GM12874 (cell line): ENCODE results near the gene ZBTB43.

Source experiments
- CTCF ChIP-seq: IDR thresholded peaks from 2 replicates; pipeline ENCODE4 v1.5.1; 2011; ENCODE audit warnings: low read depth, mild to moderate bottlenecking, control low read depth, low read length, moderate library complexity; ENCODE audit not compliant: insufficient read depth

The ZBTB43 gene

DNA sequence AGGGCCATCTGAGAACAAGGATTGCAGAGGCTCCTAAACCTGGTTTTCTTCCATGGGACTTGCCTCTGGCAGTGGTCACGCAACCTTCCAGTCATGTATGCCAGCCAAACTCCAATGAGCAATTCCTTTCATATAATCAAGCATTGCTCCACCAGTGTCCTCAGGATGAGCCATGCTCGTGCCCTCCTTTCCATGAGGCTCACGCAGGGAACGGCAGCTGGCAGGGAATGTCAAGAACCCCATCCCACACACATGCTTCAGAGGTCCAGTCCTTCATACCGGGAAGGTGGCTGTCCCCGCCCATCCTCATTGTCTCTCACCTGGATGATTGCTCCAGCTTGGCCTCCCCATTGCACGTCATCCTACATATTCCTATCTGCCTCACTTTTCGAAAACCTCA, 42.2 kb downstream of the ZBTB43 start:
- TF ChIP-seq CTCF = no peak

DNA sequence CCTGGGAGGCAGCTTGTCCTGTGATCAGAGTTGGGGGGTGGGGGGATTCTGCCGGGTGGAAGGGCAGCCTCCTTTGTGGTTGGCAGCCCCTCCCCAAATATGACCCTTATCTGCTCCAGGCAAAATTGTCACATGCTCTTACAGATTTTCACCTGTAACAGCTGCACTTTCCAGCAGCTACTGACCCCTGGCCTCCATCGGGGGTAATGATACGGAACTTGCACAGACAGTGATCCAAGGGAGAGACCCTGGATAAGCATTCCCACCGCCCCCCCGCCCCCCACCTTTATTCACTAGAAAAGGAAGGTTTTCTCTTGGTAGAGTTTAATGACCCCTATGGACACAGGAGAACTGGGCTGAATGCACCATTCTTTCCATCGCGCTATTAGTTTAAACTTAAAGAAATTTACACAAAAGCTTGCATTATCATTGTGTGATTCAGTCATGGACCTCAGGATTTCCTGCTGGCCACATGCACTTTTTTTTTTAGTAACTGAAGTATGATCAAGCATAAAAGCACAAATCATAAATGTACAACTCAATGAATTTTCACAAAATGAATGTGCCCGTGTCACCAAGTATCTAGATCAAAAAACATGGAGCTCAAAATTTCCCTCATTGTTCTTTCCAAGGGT, 44.9 kb downstream of the ZBTB43 start:
- TF ChIP-seq CTCF = no peak

- TF ChIP-seq CTCF = no peak
Observed at GRCh38 chr9:126851286-126851880, 46.5 kb downstream of the ZBTB43 start.

DNA sequence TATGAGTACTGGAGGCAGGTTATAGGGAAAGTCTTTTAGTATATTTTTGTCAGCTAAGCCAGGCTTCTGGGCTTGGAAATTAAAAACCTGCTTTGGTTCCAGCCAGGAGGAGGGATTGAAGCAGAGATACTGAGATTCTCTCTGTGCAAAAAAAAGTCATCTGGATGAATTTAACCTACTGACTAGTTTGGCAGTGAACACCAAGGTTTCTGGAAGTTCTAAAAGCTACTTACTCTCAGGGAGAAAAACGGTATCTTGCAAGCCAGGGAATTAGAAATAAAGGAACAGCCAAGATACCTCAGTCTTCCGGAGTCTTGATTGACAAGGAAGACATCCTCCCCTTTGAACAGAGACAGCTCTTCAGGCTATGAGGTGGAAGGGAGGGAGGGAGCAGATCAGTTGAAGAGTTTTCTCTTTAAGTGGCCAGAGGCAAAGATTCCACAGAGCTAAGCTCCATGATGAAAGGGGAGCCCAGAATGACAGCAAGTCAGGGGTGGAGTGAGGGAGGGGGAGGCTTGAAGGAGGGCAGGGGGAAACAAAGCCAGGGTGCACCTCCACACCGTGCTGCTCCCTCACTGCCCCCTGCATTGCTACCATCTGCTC, 47.3 kb downstream of the ZBTB43 start:
- no peak for TF ChIP-seq CTCF

GRCh38 chr9:126853667-126854066, 48.8 kb downstream of the ZBTB43 start:
- no peak for TF ChIP-seq CTCF

DNA sequence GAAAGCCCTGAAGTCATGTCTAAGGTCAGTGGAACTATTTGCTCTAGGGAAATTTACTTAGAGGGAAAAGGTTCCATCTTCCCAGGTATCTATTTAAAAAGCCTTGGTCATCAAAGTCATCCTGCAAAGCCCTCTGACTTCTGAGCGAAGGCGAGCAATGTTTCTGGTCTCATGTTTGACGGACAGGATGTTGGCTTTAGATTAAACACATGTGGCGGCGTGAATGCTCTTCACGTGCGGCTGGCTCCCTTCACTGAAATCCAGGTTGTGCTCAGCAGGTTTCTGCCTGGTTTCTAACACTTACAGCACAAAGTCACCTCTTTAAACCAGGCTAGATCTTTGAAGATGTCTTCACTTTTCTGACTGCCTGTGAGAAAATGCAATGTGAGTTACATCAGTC, 49.9 kb downstream of the ZBTB43 start:
- TF ChIP-seq CTCF = no peak

DNA sequence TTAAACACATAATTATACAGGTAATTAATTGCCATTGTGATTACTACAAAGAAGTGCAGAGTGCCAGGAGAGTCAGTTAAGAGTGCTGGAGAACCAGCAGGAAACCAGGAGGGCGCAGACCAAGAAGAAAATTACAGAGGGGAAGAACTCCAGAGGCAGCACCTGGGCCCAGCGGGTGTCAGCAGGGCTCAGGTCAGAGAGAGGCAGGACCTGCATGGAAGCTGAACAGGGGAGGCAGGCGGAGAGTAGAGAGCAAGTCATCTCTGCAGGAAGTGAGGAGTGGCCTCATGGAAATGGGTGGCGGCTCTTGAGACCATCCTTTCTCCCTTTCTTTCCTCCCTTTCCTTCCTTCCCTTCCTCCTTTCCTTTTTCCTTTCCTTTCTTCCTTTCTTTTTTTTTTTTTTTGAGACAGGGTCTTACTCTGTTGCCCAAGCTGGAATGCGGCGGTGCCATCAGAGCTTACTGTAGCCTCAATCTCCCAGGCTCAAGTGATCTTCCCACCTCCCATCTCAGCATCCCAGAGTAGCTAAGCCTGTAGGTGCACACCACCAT, 51.6 kb downstream of the ZBTB43 start:
- no peak for TF ChIP-seq CTCF
